ENCODE results near the gene DSTYK. TPM values are rescaled to one million over a fixed set of nuclear protein-coding genes. Genes with fewer than 3 reads are reported as not detected.
"Not testable (repeated sequence)": the region's sequence is repeated elsewhere in the genome, so short reads cannot be mapped to it uniquely, and the experiment has no call there.

DSTYK gene
- total RNA-seq, 1 experiment from 2014 or later, result 11.3 TPM

DNA sequence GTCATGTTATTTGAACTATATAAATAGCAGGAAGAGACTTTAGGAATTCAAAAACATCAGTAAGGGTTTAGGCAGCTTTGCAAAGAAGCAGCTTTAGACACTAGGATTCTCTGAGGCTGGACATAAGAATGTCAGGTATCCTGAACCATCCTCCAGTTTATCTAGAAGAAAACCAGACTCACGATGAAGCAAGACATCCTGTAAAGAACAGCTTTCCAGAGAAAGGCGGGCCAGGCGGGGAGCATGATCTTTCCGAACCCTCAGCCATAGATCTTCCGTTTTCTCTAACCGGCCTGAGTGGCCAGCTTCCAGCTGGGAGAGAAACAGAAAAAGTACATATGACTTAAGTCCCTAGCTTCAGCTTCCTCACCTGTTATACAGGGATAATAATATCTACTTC, 50.4 kb downstream of the DSTYK start:
- intact Hi-C loops (cut with micrococcal nuclease; ENCODE audit: unreplicated experiment) (no loop called here), in situ Hi-C loops (cut with HindIII; ENCODE audit: low pct_unique_long_range_greater_than_20kb, low sequenced_read_pairs) (no loop called here)
- peaks cover 2% of the 10 kb centered on the region; the same call in 1 of the 2 replicates for H3K36me3 ChIP-seq (ENCODE audit: control insufficient read depth, insufficient read depth, low read length)

GRCh38 chr1:205158048-205158616, 53.4 kb downstream of the DSTYK start:
- no peaks in the 10 kb centered on the region for H3K4me1 ChIP-seq (ENCODE audit: control insufficient read depth, insufficient read depth, low read length)
- POLR2A ChIA-PET, result no interaction called here
- peaks cover 5% of the 10 kb centered on the region; the same call in 1 of the 2 replicates for H3K9me3 ChIP-seq (ENCODE audit: control insufficient read depth, insufficient read depth, low read depth, low read length)
- intact Hi-C loops (cut with micrococcal nuclease; ENCODE audit: unreplicated experiment) (no loop called here), in situ Hi-C loops (cut with HindIII; ENCODE audit: low pct_unique_long_range_greater_than_20kb, low sequenced_read_pairs) (no loop called here)
- no peaks in the 10 kb centered on the region for H3K27me3 ChIP-seq (ENCODE audit: control insufficient read depth, insufficient read depth, low read length)
- no peak for DNase-seq (ENCODE audit: low read depth, low spot score)
- BruUV-seq (replicated peaks), result no TSS peak
- peaks cover 5% of the 10 kb centered on the region for H3K36me3 ChIP-seq (ENCODE audit: control insufficient read depth, insufficient read depth, low read length)
- H3K27ac ChIP-seq (ENCODE audit: low read length), result no peak overlapping the region
- CTCF ChIA-PET, result interaction anchor here (0.7 kb wide), 1 partner anchor 9 kb away, joined by 6 read pairs; no protein-coding TSS in a partner anchor
- H3K4me3 ChIP-seq (ENCODE audit: low read depth in 2 of 2, low read length in 2 of 2), result no peak overlapping the region
- TF ChIP-seq TCF7L2 (IDR thresholded peaks at IDR 0.05; ENCODE audit: low read depth, low read length), result no peak
- TF ChIP-seq SIN3A (IDR thresholded peaks at IDR 0.05; ENCODE audit: borderline replicate concordance, insufficient read depth, low read depth, low read length), result no peak
- TF ChIP-seq, protein P1, sequence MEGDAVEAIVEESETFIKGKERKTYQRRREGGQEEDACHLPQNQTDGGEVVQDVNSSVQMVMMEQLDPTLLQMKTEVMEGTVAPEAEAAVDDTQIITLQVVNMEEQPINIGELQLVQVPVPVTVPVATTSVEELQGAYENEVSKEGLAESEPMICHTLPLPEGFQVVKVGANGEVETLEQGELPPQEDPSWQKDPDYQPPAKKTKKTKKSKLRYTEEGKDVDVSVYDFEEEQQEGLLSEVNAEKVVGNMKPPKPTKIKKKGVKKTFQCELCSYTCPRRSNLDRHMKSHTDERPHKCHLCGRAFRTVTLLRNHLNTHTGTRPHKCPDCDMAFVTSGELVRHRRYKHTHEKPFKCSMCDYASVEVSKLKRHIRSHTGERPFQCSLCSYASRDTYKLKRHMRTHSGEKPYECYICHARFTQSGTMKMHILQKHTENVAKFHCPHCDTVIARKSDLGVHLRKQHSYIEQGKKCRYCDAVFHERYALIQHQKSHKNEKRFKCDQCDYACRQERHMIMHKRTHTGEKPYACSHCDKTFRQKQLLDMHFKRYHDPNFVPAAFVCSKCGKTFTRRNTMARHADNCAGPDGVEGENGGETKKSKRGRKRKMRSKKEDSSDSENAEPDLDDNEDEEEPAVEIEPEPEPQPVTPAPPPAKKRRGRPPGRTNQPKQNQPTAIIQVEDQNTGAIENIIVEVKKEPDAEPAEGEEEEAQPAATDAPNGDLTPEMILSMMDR (IDR thresholded peaks at IDR 0.05), result no peak
- TF ChIP-seq POLR2AphosphoS5 (IDR thresholded peaks at IDR 0.05; ENCODE audit: low read depth, low read length), result no peak
- TF ChIP-seq REST (IDR thresholded peaks at IDR 0.05; ENCODE audit: insufficient read depth in 1 of 2, low read depth in 2 of 2, low read length in 1 of 2), result no peak
- no peak for ATAC-seq

More for the DNA sequence above, 50.4 kb downstream of the DSTYK start:
- no peak overlapping the region for H3K27ac ChIP-seq (ENCODE audit: low read length)
- no peaks in the 10 kb centered on the region for H3K27me3 ChIP-seq (ENCODE audit: control insufficient read depth, insufficient read depth, low read length)
- no TSS peak for BruUV-seq (replicated peaks)
- DNase-seq (ENCODE audit: low read depth, low spot score), result no peak
- no peak for ATAC-seq
- TF ChIP-seq REST (IDR thresholded peaks at IDR 0.05; ENCODE audit: insufficient read depth in 1 of 2, low read depth in 2 of 2, low read length in 1 of 2) (no peak), SIN3A (IDR thresholded peaks at IDR 0.05; ENCODE audit: borderline replicate concordance, insufficient read depth, low read depth, low read length) (no peak)
- ChIA-PET POLR2A (interaction anchor here (0.7 kb wide), 1 partner anchor 25 kb away, joined by 4 read pairs; no protein-coding TSS in a partner anchor), CTCF (no interaction called here)
- no peak overlapping the region for H3K4me3 ChIP-seq (ENCODE audit: low read depth in 2 of 2, low read length in 2 of 2)
- H3K9me3 ChIP-seq (ENCODE audit: control insufficient read depth, insufficient read depth, low read depth, low read length), result 0 out of 2 replicates have a peak, but pooled peaks cover under 1% of the 10 kb centered on the region
- H3K4me1 ChIP-seq (ENCODE audit: control insufficient read depth, insufficient read depth, low read length), result no peaks in the 10 kb centered on the region

DNA sequence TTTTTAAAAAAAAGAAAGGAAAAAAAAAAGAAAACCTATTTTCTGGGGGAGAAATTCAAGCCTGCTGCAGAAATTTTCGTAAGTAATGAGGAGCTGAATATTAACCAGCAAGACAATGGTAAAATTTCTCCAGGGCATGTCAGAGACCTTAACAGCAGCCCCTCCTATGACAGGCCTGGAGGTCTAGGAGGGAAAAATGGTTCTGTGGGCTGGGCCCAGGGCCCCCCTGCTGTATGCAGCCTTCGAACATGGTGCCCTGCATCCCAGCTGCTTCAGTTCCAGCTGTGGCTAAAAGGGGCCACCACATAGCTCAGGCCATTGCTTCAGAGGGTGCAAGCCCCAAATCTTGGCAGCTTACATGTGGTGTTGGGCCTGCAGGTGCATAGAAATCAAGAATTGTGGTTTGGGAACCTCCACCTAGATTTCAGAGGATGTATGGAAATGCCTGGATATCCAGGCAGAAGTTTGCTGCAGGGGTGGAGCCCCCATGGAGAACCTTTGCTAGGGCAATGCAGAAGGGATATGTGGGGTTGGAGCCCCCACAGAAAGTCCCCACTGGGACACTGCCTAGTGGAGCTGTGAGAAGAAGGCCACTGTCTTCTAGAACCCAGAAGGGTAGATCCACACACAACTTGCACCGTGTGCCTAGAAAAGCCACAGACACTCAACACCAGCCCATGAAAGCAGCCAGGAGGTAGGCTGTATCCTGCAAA, 55.7 kb downstream of the DSTYK start:
- in situ Hi-C loops (cut with HindIII; ENCODE audit: low pct_unique_long_range_greater_than_20kb, low sequenced_read_pairs); ATAC-seq; H3K27me3 ChIP-seq (ENCODE audit: control insufficient read depth, insufficient read depth, low read length); H3K36me3 ChIP-seq (ENCODE audit: control insufficient read depth, insufficient read depth, low read length); H3K27ac ChIP-seq (ENCODE audit: low read length); BruUV-seq (replicated peaks); H3K4me1 ChIP-seq (ENCODE audit: control insufficient read depth, insufficient read depth, low read length); intact Hi-C loops (cut with micrococcal nuclease; ENCODE audit: unreplicated experiment); H3K9me3 ChIP-seq (ENCODE audit: control insufficient read depth, insufficient read depth, low read depth, low read length); H3K4me3 ChIP-seq (ENCODE audit: low read depth in 2 of 2, low read length in 2 of 2); DNase-seq (ENCODE audit: low read depth, low spot score): not testable (repeated sequence)
- ChIA-PET CTCF (interaction anchor here (0.6 kb wide), 1 partner anchor 1564 kb away, joined by 6 read pairs; no protein-coding TSS in a partner anchor), POLR2A (interaction anchor here (0.6 to 0.7 kb wide), 2 partner anchors 34 to 570 kb away, joined by 3 to 8 read pairs; partner anchors contain the start of gene RBBP5)
